HG02610 (cell line): ENCODE measurements around the gene MAPK8.
A peak's percentile ranks its signal among the peaks of the same experiment; 100 is the strongest.

ENCODE experiments used
- ATAC-seq: cut with Tn5 transposase; IDR thresholded peaks from one replicate; pipeline ENCODE4 v1.9.1; 2021; ENCODE audit warnings: mild to moderate bottlenecking, moderate library complexity; ENCODE audit not compliant: unreplicated experiment

Gene MAPK8

DNA sequence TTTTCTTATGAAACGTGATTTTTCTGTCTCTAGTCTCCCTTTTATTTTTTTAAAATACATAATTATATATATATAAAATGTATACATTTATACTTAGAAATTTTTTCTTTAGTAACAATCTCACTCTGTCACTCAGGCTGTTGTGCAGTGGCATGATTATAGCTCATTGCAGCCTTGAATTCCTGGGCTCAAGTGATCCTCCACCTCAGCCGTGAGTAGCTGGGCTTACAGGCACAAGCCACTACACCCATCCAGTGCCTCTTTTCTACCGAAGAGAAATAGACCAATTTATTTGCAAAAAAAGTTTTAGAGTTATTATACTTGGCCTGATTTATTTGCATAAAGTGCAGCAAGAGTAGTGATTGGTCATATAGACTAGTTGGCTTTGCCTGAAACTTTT is 72.2 kb downstream of the MAPK8 start:
- ATAC-seq: no peak

DNA sequence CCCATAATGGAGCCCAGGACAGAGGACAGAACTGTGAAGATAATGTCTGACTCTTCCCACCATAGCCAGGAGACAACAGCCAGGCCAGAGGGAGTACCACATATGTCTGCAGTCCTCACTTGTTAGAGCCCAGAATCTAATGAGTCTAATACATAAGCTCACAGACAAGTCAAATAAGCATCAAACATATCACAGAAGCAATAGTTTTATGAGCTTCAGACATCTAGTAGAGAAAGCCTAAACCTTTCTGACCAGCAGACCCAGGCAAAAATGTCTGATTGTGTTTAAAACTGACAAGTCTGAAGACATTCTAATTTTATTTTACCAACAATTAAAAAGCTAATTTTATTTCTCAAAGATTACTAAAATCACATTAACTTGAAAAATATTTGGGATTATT is 75.5 kb downstream of the MAPK8 start:
- ATAC-seq: no peak

DNA sequence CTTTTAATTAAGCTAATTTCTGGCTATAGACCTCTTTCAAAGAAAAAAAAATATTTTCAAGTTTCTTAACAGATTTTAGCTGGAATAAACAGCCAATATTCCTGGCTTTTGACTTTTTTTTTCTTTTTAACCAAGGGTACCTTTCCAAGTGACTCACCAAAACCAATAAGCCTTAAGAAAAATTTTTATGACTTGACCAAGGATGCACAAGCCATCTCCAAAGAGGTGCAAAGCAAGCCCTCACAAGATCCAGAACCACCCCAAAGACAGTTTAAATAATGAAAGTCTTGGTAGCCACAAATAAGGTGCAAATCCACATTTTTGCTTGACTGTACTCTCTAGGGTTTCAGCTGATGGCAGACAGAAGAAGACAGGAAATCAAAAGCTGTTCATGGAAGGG is 76.5 kb downstream of the MAPK8 start:
- ATAC-seq: no peak

DNA sequence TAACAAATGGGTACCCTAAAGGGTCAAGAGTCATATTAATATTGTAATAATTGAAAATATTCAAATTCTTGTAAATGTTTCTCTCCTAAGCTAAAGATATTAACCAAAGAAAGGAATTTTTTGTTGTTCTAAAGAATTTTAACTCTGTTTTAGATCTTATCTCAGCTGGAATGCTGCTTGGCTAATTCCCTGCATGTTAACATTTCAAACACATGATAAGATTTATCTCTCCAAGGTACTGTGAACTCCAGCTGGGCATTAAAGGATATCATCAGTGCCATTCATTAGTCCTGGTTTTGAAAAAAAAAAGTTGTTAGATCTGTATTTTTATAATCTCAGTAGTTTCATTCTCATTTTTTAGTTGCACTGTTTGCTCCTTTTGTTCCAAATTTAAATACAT is 76.9 kb downstream of the MAPK8 start:
- ATAC-seq: no peak

DNA sequence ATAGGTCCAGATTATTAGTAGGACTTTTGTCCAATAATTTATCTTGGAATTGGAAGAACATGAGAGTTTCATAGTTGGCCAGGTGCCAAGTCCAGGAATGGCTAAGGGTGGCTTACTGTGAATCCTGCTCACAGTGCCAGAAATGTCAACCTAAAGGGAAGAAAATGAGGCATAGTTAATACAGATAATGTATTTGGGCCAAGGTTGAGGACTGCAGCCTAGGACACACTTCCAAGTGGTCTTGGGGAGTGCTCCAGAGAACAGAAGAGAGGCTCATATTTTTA is 78.2 kb downstream of the MAPK8 start:
- ATAC-seq: no peak

DNA sequence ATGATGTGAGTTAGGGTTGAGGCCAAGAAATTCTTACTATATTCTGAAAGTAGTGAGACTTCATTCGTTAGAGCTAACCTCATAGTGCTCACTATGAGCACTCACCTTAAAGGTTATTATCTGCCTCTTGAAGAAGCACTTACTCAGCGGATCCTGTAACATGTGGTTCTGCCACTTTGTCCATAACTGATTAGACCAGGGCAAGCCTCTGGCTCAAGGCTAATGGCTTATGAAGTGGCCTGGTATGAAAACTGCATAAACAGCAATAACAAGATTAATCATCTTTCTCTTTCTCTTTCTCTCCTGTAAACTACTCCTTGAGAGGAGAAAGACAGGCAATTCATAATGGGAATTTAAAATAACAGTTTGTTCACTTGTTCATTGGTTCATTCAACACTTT is 82.8 kb downstream of the MAPK8 start:
- no peak for ATAC-seq

DNA sequence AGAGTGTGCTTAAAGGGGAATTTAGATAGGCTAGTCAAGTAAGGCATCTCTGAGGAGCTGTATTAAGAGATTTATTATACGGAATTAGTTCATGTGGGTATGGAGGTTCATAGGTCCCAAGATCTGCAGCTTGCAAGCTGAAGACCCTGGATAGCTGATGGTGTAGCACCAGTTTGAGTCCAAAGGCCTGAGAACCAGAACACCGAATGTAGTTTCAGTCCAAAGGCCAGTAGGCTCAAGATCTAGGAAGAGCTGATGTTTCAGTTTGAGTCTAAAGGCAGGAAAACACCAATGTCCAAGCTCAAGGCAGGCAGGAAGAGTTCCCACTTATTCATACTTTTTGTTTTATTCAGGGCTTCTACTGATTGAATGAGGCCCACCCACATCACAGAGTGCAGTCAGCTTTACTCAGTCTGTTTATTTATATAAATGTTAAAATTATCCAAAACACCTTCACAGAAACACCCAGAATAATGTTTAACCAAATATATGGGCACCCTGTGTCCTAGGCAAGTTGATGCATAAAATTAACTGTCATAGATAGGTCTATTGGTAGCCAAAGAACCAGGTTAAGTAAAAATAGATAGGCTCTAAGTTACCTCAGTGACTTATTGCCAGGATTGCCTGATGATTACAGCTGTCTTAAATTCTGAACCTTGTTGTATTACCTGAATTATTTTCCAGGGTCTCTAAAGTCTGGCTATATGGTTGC is 83.5 kb downstream of the MAPK8 start:
- no peak for ATAC-seq

DNA sequence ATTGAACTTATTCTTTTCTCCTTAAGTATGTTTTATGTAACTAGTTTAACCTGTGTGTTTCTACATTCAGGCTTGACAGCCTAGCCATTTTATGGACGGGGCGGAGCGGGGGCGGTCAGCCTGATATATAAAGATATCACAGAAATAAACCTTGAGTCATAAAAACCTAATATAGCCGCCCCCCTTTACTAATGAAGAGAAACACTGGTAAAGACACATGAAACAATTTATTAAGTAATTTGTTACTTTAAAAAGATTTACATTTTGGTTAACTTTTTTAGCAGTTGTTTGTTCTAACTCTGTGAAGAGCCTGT is 84.0 kb downstream of the MAPK8 start:
- no peak for ATAC-seq

DNA sequence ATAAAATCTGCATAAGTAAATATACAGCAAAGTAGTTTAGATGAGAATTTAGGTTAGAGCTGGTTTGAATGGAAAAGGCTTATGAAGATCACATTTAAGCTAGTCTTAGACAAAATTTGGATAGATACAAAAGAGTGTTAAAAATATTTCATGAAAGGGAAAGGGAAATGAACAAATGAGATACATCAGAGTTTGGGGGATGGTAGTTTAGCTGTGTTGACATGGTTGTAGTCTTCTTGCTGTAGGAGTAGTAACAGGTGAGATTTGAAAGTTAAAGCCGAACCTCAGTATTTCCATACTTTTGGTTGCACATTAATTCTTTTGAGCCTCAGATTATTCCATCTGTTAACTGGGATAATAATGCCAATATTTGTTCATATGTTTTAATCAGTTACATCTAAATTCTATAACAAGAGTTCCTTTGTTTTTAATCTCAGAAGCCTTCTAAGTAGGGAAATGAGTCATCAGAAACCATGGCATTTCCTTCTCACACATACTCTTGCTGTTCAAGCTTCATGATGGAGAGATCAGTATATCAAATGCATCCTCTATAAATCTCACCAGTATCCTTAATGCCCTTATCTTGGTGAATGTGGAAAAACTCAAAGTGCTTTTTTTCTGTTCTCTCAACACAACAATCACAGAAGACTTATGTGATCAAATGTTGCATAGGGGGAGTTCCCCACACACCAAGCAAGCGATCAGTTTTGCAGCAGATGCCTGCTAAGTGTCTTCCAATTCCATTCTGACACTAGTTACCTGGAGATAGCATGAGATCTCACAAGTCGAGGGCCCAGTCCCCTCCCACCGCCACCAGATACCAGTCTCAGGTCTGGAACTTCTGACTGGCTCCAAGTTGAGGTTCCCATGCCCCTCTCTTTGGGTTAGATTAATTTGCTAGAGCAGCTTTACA is 84.7 kb downstream of the MAPK8 start:
- peak; percentile 75 for ATAC-seq

DNA sequence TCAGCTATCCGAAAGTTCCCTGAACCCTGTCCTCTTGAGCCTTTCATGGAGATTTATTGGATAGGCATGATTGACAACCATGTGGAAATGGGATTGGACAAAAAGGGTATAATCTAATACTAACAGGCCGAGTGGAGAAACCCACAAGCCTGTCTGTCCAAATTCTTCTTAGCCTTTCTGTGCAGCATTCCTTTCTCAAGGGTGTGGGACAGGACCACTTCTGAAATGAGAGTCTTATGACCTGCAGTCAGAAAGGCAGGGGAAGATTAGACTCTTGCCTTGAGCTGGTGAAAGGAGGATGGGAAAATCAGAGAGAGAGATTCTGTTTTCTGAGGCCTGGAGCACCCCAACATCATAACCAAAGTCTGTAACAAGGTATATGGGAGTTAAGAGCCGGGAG is 85.5 kb downstream of the MAPK8 start:
- ATAC-seq: no peak

DNA sequence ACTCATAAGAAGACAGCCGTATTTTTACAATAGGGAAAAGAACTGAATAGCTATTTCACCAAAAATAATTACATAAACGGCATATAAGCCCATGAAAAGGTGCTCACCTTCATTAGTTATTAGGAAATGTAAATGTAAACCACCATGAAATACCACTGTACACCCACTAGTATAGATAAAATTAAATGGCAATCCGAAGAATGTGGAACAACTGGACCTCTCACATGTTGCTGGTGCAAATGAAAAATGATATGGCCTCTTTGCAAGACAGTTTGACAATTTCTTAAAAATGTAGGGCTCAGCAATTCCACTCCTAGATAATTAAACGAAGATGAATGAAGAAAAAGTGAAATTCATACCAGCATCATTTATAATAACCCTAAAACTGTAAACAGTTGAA is 91.8 kb downstream of the MAPK8 start:
- no peak for ATAC-seq

DNA sequence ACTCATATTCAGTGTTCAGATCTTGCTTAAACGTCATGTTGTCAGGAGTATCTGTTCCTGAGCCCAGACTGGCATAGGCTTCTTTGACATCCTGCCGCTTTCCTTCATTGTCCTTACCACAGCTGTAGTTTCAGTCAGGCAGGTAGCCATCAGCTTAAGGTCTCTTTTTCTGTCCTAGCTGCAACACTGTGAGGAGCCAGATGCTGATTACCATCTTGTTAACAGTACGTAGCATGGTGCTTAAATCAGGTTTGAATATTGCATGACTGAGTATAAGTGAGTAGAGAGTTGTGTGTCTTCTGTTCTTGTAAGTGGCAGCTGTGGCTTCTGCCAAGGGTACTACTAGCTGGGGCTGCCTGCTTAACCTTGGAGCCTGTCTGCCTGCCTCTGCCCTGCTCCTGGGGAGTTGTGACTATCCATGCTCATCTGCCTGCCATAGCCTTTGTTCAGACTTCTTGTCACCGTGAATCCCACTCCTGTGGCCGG is 92.6 kb downstream of the MAPK8 start:
- ATAC-seq: no peak

DNA sequence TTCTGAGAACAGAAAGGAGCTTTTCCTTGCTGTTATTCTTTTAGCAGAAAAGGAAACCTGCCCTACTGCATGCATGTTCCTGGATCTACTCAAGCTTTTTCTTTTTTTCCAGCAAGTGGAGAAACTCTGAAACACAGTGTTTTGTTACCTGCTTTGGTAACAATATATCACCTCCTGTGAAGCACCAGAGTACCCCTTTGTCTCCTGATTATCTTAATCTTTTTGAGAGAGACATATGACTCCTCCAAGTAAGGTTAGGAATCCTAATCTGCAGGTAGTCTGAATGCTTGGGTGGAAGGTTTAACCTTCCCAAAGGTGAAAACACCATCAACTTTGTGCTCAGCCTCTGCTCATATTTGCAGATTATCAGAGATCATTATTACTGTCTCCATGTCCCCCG is 93.1 kb downstream of the MAPK8 start:
- ATAC-seq: no peak

DNA sequence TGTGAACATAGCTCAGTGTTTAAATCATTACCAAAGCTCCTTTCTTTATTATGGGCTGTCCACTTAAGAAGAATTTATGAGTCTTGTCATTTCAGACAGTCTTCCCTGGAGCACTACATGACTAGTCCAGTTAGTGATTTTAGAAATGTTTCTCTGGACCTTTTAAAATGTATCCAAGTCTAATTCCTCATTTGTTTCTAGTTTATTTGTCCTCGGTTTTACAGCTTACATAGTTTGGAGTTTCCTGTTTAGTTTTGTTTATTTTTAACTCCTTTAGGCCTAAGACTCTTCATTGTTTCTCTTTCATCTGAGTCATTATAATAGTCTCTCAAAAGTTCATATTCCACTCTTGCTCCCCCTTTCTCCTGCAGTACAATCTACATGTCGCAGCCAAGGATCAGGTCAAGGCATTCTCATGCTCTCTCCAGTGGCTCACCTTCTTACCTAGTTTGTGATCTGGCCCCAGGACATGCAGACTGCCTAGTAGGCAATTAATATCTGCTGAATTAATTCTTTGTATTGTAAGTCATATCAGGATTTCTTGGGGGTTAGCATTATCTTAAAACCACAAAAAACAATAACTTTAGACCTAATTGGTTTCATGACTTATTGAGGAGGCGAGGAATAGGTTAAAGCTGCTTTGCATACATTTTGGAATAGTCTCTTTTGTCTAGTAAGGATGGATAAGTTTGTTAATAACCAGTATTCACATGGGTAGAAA is 93.8 kb downstream of the MAPK8 start:
- ATAC-seq: no peak

DNA sequence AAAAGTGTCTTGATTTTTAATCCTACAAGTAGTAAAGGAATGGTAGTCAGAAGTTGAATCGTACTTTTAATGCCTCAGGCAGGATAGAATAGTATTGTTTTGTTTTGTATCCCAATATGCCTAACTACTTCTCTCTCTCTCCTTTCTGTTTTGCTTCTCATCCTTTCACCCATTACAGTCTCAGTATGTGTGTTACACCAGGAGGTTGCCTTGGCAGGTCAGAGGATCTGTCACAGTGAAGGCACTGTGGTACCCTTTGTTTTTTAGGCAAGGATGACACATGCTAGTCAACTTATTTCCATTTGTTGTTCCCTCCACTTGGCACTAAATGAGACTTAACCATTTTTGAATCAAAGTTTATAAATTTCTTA is 94.4 kb downstream of the MAPK8 start:
- peak; percentile 61 for ATAC-seq

DNA sequence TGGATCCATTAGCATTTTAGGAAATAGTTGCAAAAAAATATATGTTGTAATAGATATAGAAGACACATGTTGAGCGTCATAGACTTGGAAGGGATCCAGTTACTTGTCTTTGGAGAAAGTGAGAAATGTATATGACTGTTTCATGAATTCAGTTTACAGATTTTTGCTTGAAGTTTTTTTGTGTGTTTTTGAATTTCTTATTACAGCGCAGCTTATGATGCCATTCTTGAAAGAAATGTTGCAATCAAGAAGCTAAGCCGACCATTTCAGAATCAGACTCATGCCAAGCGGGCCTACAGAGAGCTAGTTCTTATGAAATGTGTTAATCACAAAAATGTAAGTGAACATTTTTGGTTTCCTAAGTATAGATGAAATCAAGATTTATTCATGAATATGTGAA is 98.2 kb downstream of the MAPK8 start:
- no peak for ATAC-seq

DNA sequence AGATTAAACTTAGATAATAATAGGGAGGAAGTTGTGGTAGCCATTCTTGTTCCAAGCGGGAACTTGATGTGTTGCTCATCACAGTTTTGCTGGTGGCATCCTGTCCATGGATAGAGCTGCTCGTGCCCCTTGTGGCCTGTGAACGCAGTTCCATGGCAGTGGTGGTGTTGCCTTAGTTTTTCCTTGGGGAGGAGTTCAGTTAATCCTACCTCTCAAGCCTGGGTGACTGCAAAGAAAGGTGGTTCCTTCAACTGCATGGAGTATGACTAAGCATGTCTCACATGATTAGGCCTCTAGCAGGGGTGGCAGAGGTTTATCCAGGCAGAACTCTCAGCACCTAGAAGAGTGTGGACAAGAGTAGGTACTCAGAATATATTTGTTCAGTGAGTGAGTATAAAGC is 99.7 kb downstream of the MAPK8 start:
- ATAC-seq: peak; percentile 72

DNA sequence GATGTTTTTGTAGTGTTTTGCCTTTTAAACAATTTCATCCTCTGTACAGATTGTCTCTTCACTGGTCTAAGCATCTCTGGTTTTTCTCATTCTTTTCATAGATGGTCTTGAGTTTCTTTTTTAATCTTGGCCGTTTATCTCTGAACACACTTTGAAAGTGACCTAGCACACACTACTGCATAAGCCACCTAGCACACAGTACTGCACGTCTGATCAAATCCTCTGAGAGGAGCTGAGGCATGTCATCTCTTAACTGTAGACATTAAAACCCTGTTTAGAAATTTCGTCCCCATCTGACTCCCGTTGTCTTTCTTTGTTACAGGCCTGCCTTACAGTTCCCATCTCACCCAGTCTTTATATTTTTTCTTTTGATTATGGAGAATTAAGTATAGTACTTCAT is 100.2 kb downstream of the MAPK8 start:
- ATAC-seq: no peak

DNA sequence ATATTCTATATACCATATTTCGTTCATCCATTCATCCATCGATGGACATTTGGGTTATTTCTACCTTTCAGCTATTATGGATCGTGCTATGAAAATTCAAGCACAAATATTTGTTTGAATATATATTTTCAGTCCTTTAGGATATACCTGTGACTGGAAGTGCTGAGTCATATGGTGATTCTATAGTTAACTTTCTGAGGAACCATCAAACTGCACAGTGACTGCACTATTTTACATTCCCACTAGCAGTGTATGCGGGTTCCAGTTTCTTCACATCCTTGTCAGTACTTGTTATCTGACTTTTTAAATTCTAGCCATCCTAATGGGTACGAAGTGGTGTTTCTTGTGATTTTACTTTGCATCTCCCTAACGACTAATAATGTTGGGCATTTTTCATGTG is 104.0 kb downstream of the MAPK8 start:
- ATAC-seq: no peak

DNA sequence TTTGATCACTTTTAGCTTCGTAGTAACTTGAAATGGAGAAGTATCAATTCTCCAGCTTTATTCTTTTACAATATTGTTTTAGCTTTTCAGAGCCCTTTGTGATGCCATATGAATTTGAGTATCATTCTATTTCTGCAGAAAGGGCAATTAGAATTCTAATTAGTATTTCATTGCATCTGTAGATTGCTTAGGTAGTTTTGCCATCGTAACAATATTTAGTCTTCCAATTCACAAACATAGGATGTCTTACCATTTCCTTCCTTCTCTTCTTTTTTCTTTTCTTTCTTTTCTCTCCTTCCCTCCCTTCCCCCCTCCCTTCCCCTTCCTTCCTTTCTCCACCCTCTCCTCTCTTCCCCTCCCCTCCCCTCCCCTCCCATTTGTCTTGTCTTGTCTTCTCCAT is 105.0 kb downstream of the MAPK8 start:
- ATAC-seq: no peak

DNA sequence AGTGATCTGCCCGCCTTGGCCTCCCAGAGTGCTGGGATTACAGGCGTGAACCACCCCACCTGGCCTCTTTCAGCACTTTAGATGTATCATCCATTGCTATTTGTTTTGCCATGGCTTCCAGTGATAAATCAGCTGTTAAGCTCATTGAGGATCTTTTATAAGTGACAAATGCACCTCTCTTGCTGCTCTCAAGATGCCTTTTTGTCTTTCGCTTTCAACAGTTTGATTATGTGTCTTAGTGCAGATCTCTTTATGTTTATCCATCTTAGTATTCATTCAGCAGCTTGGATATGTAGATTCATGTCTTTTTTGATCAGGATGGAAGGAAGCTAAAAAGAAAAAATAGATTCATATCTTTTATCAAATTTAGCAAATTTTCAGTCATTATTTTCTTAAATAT is 105.6 kb downstream of the MAPK8 start:
- no peak for ATAC-seq

DNA sequence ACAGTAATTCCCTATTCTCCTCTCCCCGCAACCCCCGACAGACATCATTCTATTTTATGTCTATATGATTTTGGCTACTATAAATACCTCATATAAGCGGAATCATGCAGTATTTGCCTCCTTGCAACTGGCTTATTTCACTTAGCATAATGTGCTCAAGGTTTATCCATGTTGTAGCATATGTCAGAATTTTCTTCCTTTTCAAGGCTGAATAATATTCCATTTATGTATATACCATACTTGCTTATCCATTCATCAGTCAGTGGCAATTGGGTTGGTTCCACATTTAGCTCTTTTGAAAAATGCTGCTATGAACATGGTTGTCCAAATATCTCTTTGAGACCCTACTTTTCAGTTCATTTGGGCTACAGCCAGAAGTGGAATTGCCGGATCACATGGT is 106.5 kb downstream of the MAPK8 start:
- no peak for ATAC-seq
